PC-3 (cell line): ENCODE results near the gene PYDC2.

Experiments
- EZH2 ChIP-seq: fragments of 300-600 bp; sonication (generic); IDR thresholded peaks from one replicate; pipeline ENCODE4 v1.6.1; 2017; ENCODE audit warnings: antibody characterized with exemption, mild to moderate bottlenecking, low read length; ENCODE audit not compliant: unreplicated experiment
- EZH2phosphoT487 ChIP-seq: fragments of 300-600 bp; sonication (generic); IDR thresholded peaks from 2 replicates; pipeline ENCODE4 v1.6.1; 2018; ENCODE audit warnings: mild to moderate bottlenecking, antibody characterized with exemption, low read length, borderline replicate concordance
- TF ChIP-seq, protein P1 (sequence below): fragments of 300-600 bp; sonication (generic); conservative IDR thresholded peaks from 2 replicates; pipeline ENCODE4 v1.5.1; 2017; ENCODE audit warnings: antibody characterized with exemption, low read depth, mild to moderate bottlenecking, low read length

DNA sequence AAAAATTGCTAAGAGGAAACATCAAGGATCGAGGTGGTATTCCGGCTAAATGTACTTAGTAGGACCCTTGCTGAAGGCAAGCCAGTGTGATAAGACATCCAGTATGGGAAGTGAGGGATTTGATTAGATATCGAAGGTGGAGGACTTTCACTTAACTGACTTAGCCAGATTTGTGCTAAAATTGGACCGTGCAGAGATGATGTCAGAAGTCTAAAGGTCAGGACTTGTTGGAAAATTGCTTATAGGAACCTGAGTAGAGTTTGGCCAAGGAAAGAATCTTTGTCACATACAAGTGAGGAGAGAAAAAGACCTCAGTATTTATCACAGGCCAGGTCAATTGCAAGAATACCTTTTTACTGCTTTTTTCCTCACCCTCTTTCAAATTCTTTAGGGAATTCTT, 30.9 kb upstream of the PYDC2 start:
- TF ChIP-seq, protein P1, sequence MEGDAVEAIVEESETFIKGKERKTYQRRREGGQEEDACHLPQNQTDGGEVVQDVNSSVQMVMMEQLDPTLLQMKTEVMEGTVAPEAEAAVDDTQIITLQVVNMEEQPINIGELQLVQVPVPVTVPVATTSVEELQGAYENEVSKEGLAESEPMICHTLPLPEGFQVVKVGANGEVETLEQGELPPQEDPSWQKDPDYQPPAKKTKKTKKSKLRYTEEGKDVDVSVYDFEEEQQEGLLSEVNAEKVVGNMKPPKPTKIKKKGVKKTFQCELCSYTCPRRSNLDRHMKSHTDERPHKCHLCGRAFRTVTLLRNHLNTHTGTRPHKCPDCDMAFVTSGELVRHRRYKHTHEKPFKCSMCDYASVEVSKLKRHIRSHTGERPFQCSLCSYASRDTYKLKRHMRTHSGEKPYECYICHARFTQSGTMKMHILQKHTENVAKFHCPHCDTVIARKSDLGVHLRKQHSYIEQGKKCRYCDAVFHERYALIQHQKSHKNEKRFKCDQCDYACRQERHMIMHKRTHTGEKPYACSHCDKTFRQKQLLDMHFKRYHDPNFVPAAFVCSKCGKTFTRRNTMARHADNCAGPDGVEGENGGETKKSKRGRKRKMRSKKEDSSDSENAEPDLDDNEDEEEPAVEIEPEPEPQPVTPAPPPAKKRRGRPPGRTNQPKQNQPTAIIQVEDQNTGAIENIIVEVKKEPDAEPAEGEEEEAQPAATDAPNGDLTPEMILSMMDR = no peak
- TF ChIP-seq EZH2 (no peak), EZH2phosphoT487 (no peak)
